Activated naive CD8-positive, alpha-beta T cell treated with anti-CD3 and anti-CD28 coated beads for 36 hours (primary cell): ENCODE data around the gene CBFA2T3. TPM values are rescaled to one million over a fixed set of nuclear protein-coding genes. Genes with fewer than 3 reads are reported as not detected.

Source experiments
- DNase-seq: peaks from one replicate; pipeline ENCODE4 v3.0.0; 2021
- H3K27ac Mint-ChIP-seq: one replicate; pipeline ENCODE4 v1.8.0; 2022; ENCODE audit warnings: mild to moderate bottlenecking, moderate library complexity, mixed read lengths
- H3K27me3 Mint-ChIP-seq: one replicate; pipeline ENCODE4 v1.8.0; 2022; ENCODE audit warnings: mild to moderate bottlenecking, mixed read lengths
- H3K36me3 Mint-ChIP-seq: one replicate; pipeline ENCODE4 v1.8.0; 2021; ENCODE audit warnings: mild to moderate bottlenecking, mixed read lengths
- H3K4me1 Mint-ChIP-seq: one replicate; pipeline ENCODE4 v1.8.0; 2021; ENCODE audit warnings: mixed read lengths
- H3K4me3 Mint-ChIP-seq: one replicate; pipeline ENCODE4 v1.8.0; 2022; ENCODE audit warnings: mild to moderate bottlenecking, moderate library complexity, mixed read lengths
- H3K9me3 Mint-ChIP-seq: one replicate; pipeline ENCODE4 v1.8.0; 2022; ENCODE audit warnings: mixed read lengths
- total RNA-seq, 2 experiments: library from RNA; stranded (reverse); gene quantifications; one replicate each; pipeline ENCODE4 v1.2.3, GENCODE V29; 2021

CBFA2T3 gene
- total RNA-seq, 2 experiments from 2014 or later, result 0.28 to 0.56 TPM

DNA sequence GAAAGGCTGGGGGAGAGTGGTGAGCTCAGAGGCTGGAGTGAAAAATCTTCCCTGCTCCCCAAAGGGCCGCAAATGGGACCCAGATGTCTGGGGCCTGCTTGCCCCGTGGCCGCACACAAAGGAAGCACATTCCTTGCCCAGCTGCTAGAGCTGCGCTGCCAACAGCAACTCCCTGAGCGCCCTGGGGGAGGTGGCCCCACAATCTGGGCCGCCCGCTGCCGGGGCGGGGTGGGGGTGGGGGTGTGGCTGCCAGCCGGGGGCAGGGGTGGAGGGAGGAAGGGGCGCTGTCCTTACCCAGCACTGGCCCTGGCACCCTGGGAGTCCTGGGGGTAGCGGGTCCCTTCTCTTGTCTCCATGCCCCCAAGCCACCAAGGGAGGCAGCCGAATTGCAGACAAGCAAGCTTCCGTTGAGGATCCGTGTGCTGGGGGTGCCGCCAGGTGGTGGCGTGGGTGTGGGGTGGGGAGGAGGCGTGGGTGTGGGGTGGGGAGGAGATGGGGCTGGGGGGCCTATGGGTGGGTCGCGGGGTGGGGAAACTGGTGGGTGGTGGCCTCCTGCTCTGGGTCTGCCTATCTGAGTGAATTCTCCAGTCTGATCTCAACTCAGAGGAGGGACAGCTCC, 62.1 kb downstream of the CBFA2T3 start:
- Mint-ChIP-seq H3K4me3 (no peak overlapping the region), H3K4me1 (peaks cover 2% of the 10 kb centered on the region), H3K27me3 (no peaks in the 10 kb centered on the region), H3K27ac (no peak overlapping the region), H3K9me3 (no peaks in the 10 kb centered on the region), H3K36me3 (no peaks in the 10 kb centered on the region)
- no peak for DNase-seq

DNA sequence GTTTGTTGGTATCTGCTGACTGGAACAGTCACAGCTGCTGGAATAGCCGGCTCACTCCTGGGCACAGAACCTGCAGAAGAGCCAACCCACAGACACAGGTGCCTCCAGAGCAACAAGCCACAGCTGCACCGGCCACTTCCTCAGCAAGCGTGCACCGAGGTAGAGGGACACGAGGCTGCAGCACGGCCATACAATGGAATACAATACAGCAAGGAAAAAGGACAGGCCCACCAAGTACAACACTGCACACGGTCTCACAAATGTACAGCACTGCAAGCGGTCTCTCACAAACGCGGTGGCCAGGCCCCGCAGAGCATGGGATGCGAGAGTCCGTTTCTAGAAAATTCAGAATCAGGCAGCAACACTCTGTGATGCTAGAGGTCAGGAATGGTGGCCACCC, 63.1 kb downstream of the CBFA2T3 start:
- H3K4me3 Mint-ChIP-seq, result no peak overlapping the region
- no peaks in the 10 kb centered on the region for H3K9me3 Mint-ChIP-seq

DNA sequence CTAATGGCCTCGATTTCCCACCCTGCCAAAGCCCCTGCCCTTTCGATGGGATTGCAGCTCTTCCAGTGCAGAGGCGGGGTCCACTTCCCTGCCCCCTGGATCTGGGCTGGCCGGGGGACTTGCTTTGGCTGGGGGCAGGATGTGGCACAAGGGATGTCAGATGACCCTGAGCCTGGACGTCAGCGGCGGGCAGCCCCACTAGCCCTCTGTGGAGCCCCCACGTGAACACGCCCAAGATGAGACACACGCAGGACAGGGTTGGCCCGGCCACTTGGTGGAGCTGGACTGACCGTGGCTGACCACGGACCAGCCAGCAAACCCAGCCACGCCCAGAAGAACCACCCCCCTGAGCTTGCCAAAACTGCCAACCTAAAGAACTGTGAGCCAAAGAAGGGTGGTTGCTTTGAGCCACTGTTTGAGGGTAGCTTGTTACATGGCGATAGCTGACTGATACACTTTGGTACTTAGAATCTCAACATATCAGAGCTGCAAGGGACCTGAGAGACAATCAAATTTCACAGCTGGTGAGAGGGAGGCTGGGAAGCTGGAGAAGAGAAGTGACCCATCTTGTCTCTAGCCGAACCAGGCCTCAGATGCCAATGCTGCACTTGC, 63.9 kb downstream of the CBFA2T3 start:
- Mint-ChIP-seq H3K27ac (no peak overlapping the region), H3K27me3 (no peaks in the 10 kb centered on the region), H3K4me3 (no peak overlapping the region), H3K4me1 (peaks cover 2% of the 10 kb centered on the region), H3K9me3 (no peaks in the 10 kb centered on the region), H3K36me3 (no peaks in the 10 kb centered on the region)
- DNase-seq, result no peak

More for the DNA sequence above, 63.1 kb downstream of the CBFA2T3 start:
- Mint-ChIP-seq H3K27me3 (no peaks in the 10 kb centered on the region), H3K36me3 (no peaks in the 10 kb centered on the region), H3K27ac (no peak overlapping the region), H3K4me1 (peaks cover 2% of the 10 kb centered on the region)
- no peak for DNase-seq

DNA sequence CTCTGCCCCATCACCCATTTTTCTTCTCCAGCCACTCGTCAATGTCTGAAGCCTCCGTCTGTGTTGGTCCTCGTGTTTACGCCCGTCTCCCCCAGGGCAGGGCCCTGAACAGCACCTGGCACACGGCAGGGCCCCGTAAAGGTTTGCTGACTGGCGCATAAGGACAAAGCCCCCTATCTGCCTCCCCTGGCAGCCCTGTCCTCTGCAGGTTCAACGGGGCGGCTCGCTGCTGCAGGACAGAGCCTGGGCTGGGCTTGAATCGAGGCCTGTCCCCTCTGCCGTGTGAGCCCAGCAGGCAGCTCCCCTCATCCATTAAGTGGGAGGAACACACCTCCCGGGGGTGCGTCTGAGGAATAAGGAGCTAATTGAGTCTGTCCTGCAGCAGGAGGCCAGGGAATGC, 64.5 kb downstream of the CBFA2T3 start:
- Mint-ChIP-seq H3K36me3 (no peaks in the 10 kb centered on the region), H3K4me3 (no peak overlapping the region), H3K27me3 (no peaks in the 10 kb centered on the region), H3K27ac (no peak overlapping the region), H3K4me1 (peaks cover 2% of the 10 kb centered on the region), H3K9me3 (no peaks in the 10 kb centered on the region)
- DNase-seq, result no peak

DNA sequence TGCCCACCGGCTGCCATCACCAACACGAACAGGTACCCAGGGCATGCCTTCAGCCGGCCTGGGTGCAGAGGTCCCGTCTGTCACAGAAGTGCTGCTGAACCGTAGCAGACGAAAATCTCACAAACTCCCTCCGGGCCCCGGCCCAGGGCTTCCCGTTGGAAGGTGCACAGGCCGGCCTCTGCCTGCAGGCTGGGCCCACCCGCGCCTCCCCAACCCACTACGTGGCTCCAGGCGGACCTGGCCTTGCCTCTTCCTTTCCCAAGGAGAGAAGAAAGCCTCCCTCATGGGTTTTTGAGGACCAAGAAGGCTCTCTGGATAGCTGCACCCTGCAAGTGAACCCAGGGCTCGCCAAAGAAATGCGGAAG, 65.1 kb downstream of the CBFA2T3 start:
- Mint-ChIP-seq H3K27me3 (no peaks in the 10 kb centered on the region), H3K9me3 (no peaks in the 10 kb centered on the region), H3K4me1 (peaks cover 2% of the 10 kb centered on the region), H3K27ac (no peak overlapping the region), H3K4me3 (no peak overlapping the region), H3K36me3 (no peaks in the 10 kb centered on the region)
- DNase-seq, result no peak

DNA sequence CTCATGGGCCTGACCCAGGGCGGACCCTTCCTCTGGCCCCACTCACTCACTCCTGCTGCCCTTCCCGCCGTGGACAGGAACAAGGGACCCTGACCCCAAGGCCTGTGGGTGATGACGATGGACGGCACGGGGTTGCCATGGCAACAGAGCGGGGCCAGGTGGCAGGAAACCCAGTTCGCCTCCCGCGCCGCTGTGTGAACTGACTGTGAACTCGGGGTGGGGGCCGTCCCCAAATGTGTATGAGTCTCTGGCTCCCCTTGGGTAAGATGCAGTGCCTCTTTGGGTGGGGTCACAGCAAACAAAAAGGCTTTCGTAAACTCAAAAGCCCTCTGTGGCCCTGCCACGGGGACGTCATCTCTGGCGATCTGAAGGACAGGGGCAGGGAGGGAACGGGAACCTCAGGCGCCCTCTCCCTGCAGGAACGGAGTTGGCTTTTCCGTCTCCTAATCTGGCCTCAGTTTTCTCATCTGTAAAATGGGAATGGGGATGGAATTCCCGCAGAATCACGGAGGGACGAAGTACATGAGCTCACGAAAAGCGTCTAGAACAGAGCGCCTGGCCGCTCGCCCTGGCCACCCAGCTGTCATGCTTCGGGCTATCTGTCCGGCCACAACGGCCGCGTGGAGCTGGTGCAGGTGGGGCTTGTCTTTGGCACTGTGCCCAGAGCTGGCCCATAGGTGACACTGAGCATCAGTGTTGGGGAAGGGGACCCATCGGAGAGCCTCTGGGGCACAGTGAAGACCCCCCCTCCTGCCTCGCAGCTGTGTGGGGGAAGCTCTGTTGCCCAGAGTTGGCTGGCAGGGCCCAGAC, 65.7 kb downstream of the CBFA2T3 start:
- Mint-ChIP-seq H3K36me3 (no peaks in the 10 kb centered on the region), H3K27me3 (no peaks in the 10 kb centered on the region), H3K27ac (no peak overlapping the region), H3K4me1 (peaks cover 2% of the 10 kb centered on the region), H3K4me3 (no peak overlapping the region), H3K9me3 (no peaks in the 10 kb centered on the region)
- DNase-seq, result no peak

DNA sequence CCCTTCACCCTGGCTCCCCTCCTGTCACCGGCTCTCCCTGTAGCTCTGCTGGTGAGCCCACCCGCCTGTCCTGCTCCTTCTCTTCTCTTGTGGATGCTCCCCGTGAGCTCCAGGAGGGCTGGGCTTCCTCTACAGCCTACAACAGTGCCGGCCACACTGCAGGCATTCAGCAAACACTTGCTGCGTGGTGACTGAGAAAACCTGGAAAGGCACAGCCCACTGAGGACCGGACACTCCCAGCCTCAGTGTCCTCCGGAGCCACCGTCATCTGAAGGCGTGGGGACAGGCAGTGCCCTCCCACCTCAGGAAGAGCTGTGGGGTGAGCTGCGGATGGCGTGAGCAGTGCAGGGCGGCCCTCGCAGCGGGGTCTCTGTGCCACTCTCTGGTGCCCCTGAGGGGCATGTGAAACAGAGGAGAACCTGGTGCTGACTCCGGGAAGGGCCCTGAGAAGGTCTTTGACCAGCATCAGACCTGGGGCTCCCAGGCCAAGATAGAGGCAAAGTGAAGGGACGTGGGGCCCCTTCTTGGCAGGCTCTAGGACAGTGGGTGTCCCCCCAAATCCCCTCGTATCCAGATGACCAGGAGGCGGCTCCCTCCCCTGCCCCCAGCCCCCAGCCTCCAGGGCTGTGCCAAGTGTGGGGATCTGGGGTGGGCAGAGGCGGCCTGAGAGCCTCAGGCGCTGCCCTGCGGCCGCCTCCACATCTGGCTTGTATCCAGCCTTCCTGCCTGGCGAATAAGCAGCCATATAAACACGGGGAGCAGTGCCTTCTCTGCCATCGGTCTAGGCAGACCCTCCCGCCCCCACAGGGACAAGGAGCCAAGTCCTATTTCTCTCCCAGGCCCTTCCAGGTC, 66.5 kb downstream of the CBFA2T3 start:
- H3K27ac Mint-ChIP-seq, result no peak overlapping the region
- H3K36me3 Mint-ChIP-seq, result no peaks in the 10 kb centered on the region
- H3K4me3 Mint-ChIP-seq, result no peak overlapping the region
- no peaks in the 10 kb centered on the region for H3K9me3 Mint-ChIP-seq
- H3K4me1 Mint-ChIP-seq, result peaks cover 2% of the 10 kb centered on the region
- no peak for DNase-seq
- H3K27me3 Mint-ChIP-seq, result no peaks in the 10 kb centered on the region

DNA sequence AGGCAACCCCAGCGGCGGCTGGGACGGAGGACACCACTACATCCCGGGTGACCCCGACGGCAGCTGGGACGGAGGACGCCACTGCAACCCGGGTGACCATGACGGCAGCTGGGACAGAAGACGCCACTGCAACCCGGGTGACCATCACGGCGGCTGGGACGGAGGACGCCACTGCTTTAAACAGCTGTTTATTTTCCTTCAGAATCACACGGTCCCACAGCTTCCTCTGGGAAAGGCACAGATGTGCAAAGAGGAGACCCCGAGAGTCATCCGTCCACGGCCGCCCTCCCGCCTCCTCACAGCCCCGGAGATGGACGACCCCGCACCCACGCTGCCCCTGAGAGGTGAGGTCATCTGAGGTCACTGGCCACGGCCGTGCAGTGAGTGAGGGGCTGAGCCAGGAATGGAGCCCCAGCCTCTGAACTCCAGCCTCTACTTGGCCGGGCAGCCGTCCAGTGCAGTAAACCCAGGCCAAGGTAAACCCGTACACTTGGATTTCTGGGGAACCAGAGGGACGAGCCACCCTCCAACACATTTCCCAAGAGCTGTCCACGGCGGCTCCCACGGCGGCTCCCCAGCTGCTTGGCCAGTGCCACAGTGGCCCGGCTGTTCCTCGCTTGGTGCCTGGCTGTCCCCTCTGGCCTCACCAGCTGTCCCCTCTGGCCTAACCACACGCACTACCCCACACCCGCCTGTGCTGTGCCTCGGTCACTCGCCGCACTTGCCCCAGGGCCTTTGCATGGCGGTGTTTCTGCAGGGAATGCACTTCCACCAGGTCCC, 67.4 kb downstream of the CBFA2T3 start:
- H3K27ac Mint-ChIP-seq, result no peak overlapping the region
- no peak overlapping the region for H3K4me3 Mint-ChIP-seq
- no peaks in the 10 kb centered on the region for H3K27me3 Mint-ChIP-seq
- DNase-seq, result no peak
- H3K9me3 Mint-ChIP-seq, result no peaks in the 10 kb centered on the region
- H3K36me3 Mint-ChIP-seq, result no peaks in the 10 kb centered on the region
- peaks cover 2% of the 10 kb centered on the region for H3K4me1 Mint-ChIP-seq

DNA sequence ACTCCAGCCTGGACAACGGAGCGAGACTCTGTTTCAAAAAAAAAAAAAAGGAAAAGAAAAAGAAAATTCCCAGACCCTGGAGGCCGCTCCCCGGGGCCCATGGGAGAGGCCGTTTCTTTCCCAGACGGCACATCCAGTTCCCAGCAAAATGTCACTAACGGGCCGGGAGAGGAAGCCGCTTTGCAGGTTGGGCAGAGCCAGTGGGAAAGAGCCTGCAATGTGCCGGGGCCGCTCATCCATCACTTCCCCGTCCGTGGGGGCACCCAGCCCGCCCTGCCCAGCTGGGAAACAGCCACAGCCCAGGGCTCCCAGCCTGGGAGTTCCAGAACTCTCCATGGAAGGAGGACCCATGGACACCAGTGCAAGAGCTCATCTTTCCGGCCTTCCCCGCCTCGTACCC, 68.7 kb downstream of the CBFA2T3 start:
- Mint-ChIP-seq H3K9me3 (no peaks in the 10 kb centered on the region), H3K27ac (no peak overlapping the region), H3K27me3 (no peaks in the 10 kb centered on the region), H3K36me3 (no peaks in the 10 kb centered on the region), H3K4me1 (no peaks in the 10 kb centered on the region), H3K4me3 (no peak overlapping the region)
- DNase-seq, result no peak

DNA sequence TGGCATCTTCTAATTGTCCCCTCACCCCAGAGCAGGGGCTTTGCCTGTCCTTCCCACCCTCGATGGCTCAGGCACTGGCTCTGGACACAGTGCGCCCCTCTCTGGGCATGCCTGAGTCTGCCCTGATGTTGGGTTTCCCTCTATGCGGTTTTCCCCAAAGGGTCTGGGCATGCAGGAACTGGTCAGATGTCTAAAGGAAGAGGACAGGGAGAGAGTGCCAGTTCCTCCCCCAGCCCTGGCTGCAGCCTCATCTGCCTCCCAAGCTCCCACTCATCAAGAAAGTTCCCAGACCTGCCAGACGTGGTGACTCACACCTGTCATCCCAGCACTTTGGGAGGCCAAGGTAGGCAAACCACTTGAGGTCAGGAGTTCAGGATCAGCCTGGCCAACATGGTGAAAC, 69.2 kb downstream of the CBFA2T3 start:
- Mint-ChIP-seq H3K4me3 (no peak overlapping the region), H3K36me3 (no peaks in the 10 kb centered on the region), H3K27me3 (no peaks in the 10 kb centered on the region), H3K9me3 (no peaks in the 10 kb centered on the region), H3K4me1 (no peaks in the 10 kb centered on the region), H3K27ac (no peak overlapping the region)
- no peak for DNase-seq

DNA sequence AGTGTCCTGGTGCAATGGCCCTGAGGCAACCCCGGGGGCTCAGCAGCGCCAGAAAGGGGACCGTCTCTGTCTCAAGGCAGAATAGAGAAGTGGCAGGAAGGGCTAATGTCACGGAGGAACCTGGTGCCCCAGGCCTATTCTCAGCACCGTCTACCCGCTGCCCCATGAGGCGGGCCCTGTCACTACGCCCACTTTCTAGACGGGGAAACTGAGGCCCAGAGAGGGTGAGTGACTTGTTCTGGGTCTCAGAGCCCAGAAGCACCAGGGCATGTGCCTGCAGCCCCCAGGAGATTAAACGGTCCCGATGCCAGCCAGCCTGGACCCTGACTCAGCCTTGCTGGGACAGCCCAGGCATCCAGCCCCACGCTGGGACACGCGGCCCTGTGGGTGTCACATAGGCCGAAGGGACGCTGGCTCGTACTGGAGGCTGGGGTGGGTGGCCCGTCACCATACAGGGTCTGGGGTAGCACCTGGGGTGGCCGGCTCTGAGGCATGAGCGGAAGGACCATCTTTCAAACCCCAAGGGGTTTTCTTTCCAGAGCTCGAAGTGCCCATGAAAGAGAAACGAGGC, 70.4 kb downstream of the CBFA2T3 start:
- no peaks in the 10 kb centered on the region for H3K36me3 Mint-ChIP-seq
- H3K4me3 Mint-ChIP-seq, result no peak overlapping the region
- no peaks in the 10 kb centered on the region for H3K4me1 Mint-ChIP-seq
- H3K27ac Mint-ChIP-seq, result no peak overlapping the region
- H3K9me3 Mint-ChIP-seq, result no peaks in the 10 kb centered on the region
- no peaks in the 10 kb centered on the region for H3K27me3 Mint-ChIP-seq
- no peak for DNase-seq

DNA sequence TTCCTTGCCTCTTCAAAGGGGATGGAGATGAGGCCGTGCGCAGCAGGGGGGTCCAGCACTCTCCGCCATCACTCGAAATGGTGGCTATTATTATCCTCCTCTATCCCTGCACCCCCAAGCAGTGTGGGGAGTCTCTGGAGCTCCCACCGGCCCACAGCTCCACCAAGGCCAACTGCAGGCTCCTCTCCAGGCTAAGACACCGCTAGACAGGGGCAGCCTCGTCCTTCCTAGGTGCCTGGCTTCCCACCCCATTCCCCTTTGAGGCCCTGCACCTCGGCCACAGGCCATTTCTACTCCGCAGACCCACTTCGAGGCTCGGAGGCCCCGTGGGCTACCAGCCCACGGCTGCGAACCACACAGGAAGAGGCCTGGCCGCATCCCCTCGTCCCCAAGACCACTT, 71.0 kb downstream of the CBFA2T3 start:
- H3K36me3 Mint-ChIP-seq, result no peaks in the 10 kb centered on the region
- H3K9me3 Mint-ChIP-seq, result no peaks in the 10 kb centered on the region
- DNase-seq, result no peak
- H3K4me1 Mint-ChIP-seq, result no peaks in the 10 kb centered on the region
- no peak overlapping the region for H3K27ac Mint-ChIP-seq
- no peaks in the 10 kb centered on the region for H3K27me3 Mint-ChIP-seq
- no peak overlapping the region for H3K4me3 Mint-ChIP-seq

DNA sequence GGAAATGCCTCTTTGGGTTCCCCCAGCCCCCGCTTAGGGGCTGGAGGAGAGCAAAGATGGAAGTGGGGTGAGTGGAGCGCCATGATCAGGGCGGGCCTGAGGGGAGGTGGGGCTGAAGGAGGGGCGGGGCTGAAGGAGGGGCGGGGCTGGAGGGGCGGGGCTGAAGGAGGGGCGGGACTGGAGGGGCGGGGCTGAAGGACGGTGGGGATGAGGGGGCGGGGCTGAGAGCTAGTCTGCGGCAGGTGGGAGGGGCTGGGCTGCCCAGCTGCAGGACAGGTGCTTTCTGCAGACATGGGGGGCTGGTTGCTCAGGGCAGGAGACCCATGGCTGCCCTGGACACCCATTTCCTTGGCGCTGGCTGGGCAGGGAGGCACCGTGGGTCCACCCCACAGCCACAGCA, 71.4 kb downstream of the CBFA2T3 start:
- Mint-ChIP-seq H3K9me3 (no peaks in the 10 kb centered on the region), H3K4me1 (no peaks in the 10 kb centered on the region), H3K27ac (no peak overlapping the region), H3K36me3 (no peaks in the 10 kb centered on the region), H3K27me3 (no peaks in the 10 kb centered on the region), H3K4me3 (no peak overlapping the region)
- peak; percentile 36 for DNase-seq

DNA sequence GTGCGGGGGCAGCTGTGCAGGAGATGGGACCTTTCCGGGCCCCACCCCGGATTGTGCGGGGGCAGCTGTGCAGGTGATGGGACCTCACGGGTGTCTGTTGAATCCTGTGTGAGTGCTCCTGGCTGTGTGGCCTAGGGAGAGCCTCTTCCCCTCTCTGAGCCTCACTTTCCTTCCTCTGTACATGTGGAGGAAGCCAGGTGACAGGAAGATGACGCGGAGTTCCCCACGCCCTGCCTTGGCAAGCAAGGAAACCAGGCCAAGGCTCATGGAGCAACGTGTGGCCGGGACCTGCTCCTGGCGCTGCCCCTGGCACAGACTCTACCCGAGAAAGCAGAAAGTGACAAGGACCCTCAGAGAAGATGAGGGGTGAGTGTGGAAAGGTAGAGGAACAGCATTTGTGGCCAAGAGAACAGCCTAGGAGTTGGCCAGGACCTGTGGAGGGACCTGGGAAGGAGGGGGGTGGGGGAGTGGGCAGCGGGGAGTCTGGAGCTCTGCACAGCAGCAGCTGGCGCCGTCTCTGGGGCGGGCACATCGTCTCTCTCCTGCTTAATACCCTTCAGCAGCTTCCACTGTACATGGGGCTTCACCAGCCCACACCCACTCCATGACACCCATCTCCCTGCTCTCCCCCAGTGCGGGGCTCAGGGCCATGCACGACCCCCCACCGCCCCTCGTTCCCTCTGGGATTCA, 72.2 kb downstream of the CBFA2T3 start:
- Mint-ChIP-seq H3K27ac (no peak overlapping the region), H3K27me3 (no peaks in the 10 kb centered on the region), H3K4me3 (no peak overlapping the region), H3K9me3 (no peaks in the 10 kb centered on the region), H3K36me3 (no peaks in the 10 kb centered on the region), H3K4me1 (no peaks in the 10 kb centered on the region)
- no peak for DNase-seq
